NCI-H1048 (cell line): ENCODE data around the gene TEX54.
"Not testable (repeated sequence)": the region's sequence is repeated elsewhere in the genome, so short reads cannot be mapped to it uniquely, and the experiment has no call there.

Source experiments
- DNase-seq: peaks from one replicate; lab custom pipeline; 2025; lab: John Stamatoyannopoulos, UW

Gene TEX54

GRCh38 chr11:62831520-62832335, 913 bp downstream of the TEX54 start, which contains the start of gene STX5:
TSS of gene STX5 (minus strand) at chr11:62832051. CDS start at chr11:62831243, 808 bp downstream.
- peak; percentile 98 for DNase-seq

GRCh38 chr11:62830904-62831519, 1.6 kb downstream of the TEX54 start:
- no peak for DNase-seq

- DNase-seq, result not testable (repeated sequence)
These were observed 4.5 kb downstream of the TEX54 start for GRCh38 chr11:62828130-62828529.

GRCh38 chr11:62823677-62824076, 9.0 kb downstream of the TEX54 start:
- no peak for DNase-seq

GRCh38 chr11:62817129-62817528, 15.5 kb downstream of the TEX54 start:
- no peak for DNase-seq

GRCh38 chr11:62816557-62816956, 16.1 kb downstream of the TEX54 start:
- DNase-seq, result no peak

- DNase-seq, result no peak
These were observed 21.0 kb downstream of the TEX54 start for GRCh38 chr11:62811659-62812058.

GRCh38 chr11:62810748-62811147, 21.9 kb downstream of the TEX54 start:
- no peak for DNase-seq

GRCh38 chr11:62806611-62807121, 26.0 kb downstream of the TEX54 start:
- DNase-seq, result no peak

GRCh38 chr11:62805961-62806441, 26.6 kb downstream of the TEX54 start:
- DNase-seq, result no peak

- peak; percentile 87 for DNase-seq
These were observed 27.4 kb downstream of the TEX54 start, which contains the start of gene NXF1 for GRCh38 chr11:62805076-62805892. TSS of gene NXF1 (minus strand) at chr11:62805440. CDS start at chr11:62805356, 84 bp downstream.

- DNase-seq, result no peak
These were observed 28.1 kb downstream of the TEX54 start for GRCh38 chr11:62804310-62805075.

- no peak for DNase-seq
These were observed 31.6 kb downstream of the TEX54 start for GRCh38 chr11:62801071-62801470.

GRCh38 chr11:62799486-62799885, 33.2 kb downstream of the TEX54 start:
- no peak for DNase-seq

- DNase-seq, result no peak
These were observed 36.4 kb downstream of the TEX54 start for GRCh38 chr11:62796281-62796680.

- no peak for DNase-seq
These were observed 38.4 kb downstream of the TEX54 start for GRCh38 chr11:62794201-62794775.

- DNase-seq, result no peak
These were observed 40.5 kb downstream of the TEX54 start for GRCh38 chr11:62792202-62792575.

- DNase-seq, result peak; percentile 50
These were observed 41.0 kb downstream of the TEX54 start, which contains the start of gene TMEM223 for GRCh38 chr11:62791501-62792201. TSS of gene TMEM223 (minus strand) at chr11:62792006. CDS start at chr11:62791994, 12 bp downstream.

GRCh38 chr11:62789576-62789975, 43.1 kb downstream of the TEX54 start:
- DNase-seq, result no peak

- DNase-seq, result no peak
These were observed 43.6 kb downstream of the TEX54 start for GRCh38 chr11:62788991-62789390.
